HG02798 (cell line): ENCODE data around the gene PTGFRN.

Source experiments
- ATAC-seq: cut with Tn5 transposase; IDR thresholded peaks from one replicate; pipeline ENCODE4 v1.9.1; 2021; ENCODE audit warnings: mild to moderate bottlenecking; ENCODE audit not compliant: unreplicated experiment, poor library complexity

PTGFRN gene

DNA sequence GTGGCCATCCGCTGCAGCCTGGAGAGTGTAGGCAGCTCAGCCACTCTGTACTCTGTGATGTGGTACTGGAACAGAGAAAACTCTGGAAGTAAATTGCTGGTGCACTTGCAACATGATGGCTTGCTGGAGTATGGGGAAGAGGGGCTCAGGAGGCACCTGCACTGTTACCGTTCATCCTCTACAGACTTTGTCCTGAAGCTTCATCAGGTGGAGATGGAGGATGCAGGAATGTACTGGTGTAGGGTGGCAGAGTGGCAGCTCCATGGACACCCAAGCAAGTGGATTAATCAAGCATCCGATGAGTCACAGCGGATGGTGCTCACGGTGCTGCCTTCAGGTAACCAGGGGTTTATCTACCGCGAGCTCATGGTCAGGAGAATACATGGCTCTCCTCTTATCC lies 115.9 kb downstream of the PTGFRN start:
- ATAC-seq = no peak

DNA sequence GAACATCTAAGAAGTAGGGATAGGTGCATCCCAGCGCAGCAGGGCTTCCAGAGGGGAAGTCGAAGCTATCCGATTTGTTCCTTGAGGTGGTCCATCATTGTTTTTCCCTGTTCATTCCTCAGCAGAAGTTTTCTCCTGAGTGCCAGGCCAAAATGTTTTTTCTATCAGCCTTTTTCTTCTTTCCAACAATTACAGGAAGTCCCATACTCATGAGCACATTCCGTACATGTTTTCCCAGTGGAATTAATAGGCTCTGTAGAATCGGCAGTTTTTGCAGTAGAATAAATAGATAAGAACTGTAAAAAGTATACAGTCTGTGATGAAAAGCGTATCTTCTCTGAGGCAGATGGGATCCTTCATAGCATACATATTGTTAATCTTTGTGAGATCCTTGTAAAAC lies 116.6 kb downstream of the PTGFRN start:
- ATAC-seq = no peak

DNA sequence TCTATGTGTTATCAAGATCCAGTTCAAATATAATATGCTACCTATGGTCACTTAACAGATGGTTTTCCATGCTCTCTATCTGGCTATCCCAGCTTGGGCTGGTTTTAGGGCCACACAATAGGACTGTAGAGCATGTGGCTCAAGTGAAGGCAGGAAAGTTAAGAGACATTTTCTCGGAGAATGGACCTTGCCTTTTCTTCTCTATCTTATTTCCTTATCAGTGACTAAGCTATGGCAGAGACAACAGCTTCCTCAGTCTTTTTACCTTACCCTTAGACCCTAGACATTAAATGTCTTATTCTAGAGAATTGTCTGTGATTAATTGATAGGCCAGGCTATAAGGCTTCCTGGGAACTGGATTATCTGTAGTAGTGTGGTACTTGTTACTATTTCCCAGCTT lies 120.0 kb downstream of the PTGFRN start:
- no peak for ATAC-seq

DNA sequence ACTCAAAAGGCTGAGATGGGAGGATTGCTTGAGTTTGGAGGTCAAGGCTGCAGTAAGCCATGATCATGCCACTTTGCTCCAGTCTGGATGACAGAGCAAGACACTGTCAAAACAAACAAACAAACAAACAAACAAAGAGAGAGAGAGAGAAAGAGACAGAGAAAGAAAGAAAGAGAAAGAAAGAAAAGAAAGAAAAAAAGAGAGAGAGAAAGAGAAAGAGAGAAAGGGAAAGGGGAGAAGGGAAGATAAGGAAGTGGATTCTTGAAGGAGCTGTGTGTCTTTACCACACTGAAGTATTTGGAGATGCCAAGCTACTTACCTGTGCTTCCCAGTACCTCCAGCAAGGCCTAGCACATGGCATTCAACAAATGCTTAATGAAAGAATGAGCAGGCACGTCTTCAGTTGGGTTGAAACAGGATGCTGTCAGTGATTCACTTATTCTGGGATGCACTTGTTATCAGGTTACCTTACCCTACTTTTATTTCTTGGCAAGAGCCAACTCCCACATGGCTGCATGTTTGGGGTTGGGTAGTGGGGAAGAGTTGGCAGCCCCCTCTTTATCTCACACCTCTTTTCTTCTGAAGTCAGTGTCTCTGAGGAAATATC lies 120.7 kb downstream of the PTGFRN start:
- no peak for ATAC-seq

DNA sequence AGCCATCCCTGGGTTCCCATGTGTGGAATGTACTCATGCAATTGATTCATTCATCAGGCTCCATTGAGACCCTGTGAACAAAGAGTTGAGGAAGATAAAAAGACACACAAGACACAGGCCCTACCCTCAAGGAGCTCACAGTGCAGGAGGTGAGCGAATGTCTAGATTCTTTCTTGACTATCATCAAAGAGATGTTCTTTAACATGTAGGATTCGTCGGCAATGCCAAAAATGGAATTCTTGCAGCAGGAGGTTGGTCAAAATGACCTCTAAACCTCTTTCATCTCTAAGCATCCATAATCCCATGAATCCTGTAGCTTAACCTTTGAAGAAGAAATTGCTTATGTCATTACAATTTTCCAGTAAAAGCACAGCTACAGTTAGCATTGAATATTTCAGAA lies 122.5 kb downstream of the PTGFRN start:
- no peak for ATAC-seq

DNA sequence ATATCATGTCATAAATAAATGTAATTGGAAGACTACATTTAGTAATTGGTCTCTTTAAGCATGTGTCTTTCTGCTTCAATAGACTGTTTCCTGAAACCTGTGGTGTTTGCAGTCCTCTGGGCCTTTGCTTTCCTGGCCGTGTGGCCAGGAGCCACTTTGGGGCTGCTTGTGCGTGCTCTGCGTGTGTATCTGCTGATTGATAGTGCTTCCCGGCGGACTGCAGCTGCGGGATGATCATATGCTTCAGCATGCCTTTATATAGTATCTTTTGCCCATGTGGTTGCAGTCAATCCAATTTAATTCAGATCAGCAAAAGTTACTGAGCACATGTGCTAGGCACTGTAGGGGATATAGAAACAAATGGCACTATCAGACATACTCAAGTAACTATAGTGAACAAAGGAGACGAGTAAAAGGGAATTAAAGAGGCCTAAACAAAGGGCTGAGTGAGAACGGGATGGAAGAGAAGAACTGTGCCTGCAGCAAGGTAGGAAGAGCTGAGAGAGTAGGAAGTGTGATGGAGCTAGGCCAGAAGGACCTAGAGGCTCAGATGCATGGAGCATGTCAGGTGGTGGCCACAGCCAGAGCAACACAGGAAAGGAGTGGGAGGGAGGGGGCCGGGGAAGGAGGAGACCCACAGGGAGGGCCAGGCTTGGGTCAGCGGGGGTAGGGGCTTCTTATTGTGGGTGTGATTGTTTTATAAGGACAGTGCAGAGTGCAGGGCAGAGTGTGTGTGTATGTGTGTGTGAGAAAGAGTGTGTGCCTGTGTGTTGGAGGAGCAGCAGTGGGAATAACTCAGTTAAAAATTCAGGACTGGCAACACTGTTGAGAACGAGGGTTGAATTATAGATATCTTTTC lies 123.2 kb downstream of the PTGFRN start:
- no peak for ATAC-seq

DNA sequence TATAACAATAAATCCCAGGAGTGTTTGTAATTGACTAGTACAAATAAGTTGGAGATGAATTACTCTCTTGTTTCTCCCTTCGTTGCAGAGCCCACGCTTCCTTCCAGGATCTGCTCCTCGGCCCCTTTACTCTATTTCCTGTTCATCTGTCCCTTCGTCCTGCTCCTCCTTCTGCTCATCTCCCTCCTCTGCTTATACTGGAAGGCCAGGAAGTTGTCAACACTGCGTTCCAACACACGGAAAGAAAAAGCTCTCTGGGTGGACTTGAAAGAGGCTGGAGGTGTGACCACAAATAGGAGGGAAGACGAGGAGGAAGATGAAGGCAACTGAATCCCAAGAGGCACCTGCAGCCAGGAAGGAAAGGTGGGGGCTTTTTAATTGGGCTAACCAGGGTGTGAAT lies 124.1 kb downstream of the PTGFRN start:
- no peak for ATAC-seq

DNA sequence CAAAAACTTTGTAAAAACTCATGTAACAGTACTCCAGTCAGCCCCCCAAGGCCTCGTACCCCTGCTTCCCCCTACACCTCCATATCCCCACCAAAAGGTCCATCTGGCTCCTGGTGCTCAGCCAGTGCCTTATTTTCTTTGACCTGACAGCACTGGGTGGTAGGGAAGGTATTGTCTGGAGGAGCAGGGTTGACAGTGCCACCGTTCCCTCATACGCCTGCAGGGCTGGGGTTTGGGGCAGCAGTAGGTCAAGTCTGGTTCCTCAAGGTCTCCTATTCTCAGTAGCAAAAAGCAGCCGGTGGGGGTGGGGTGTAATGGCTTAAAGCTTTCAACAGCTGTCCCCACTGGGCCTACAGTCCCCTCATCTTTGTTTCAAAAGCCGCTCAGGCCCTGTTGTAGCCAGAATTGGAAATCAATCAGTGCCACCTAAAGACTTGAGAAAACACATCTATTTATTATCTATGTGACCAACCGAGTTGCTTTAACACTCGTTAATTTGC lies 125.1 kb downstream of the PTGFRN start:
- ATAC-seq = no peak

DNA sequence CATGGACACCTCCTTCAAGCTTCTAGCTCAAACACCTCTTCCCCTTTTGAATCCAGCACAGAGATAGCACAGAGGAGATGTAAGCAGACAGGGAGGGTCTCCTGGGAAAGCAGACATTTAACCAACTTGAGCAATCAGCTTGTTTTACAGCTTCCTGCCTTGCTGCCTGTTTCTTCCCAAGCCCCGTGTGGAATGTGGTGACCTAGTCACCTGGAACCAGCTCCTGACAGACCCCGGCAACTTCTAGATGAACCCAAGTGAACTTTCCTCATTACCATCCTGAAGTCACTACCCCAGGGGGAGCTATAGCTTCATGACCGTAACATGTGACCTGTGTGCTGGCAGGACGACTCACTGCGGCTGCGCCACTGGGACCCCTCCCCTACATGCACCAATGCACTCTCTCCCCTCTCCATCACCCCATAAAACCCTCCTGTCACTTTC lies 126.3 kb downstream of the PTGFRN start:
- ATAC-seq = no peak

DNA sequence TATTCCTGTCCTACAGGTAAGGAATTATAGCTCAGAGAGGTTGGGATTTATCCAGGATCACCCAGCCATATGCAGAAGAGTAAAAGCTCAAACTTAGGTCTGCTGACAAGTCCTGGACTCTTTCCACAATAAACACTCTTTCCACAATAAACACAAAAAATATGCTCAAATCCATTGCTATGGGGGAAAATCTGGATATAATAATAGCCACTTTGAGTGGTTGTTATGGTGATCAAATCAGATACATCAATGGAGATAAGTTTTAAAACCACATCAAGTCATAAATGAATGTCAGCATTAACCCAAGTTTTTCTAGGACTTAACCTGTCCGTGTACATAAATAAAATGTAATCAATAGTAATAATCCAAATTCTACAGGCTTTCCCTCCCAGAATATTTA lies 128.1 kb downstream of the PTGFRN start:
- no peak for ATAC-seq

DNA sequence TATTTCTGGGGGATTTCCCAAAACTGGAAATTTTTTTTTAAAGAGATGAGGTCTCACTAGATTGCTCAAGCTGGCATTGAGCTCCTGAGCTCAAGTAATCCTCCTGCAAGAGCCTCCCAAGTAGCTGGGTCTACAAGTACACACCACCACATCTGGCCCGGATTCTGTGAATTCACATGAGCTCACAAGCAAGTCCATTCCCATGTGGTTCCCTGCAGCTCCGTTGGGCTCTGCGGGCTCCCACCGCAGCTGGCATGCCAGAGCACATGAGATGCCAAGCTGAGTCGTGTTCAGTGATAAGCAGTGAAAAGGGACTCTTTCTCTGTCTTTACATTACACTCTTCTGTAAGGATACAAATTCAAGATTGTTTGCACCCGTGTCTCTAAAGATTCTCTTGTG lies 128.5 kb downstream of the PTGFRN start:
- no peak for ATAC-seq
